ENCODE measurements around the gene FRMD4B. TPM values are rescaled to one million over a fixed set of nuclear protein-coding genes. Genes with fewer than 3 reads are reported as not detected.

FRMD4B gene
- total and polyA plus RNA-seq, 2 experiments from 2014 or later = 6.4 to 12.8 TPM

DNA sequence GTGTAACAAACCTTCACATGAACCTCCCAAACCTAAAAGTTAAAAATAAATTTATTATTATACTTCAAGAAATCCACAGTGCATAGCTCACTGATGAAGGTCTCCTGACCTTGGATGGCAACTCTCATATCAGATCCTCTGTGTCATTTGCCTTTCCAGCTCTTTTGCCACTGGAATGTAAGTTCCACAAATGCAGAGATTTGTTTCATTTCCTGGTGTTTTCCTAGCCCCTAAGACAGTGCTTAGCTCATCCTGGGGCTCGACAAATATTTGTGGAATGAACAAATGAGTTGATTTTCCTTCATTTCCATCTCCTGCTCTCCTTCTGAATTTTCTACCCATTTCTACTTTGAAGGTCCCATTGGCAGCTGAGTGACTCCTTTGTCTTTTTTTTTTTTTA, 56.0 kb downstream of the FRMD4B start:
- H3K4me1 ChIP-seq (ENCODE audit: insufficient read depth) = no peaks in the 10 kb centered on the region
- Mint-ChIP-seq H3K27me3 (ENCODE audit: insufficient read depth, low read depth, poor library complexity) (no peaks in the 10 kb centered on the region), H3K4me3 (no peak overlapping the region), H3K36me3 (ENCODE audit: low read depth) (no peaks in the 10 kb centered on the region; the same call in 2 of the 3 replicates), H3K27ac (no peak overlapping the region), H3K4me1 (peaks cover 7% of the 10 kb centered on the region; the same call in 2 of the 3 replicates), H3K9me3 (no peaks in the 10 kb centered on the region)
- no peak overlapping the region for H3K4me2 ChIP-seq
- no peak overlapping the region for H3K4me3 ChIP-seq
- H2AFZ ChIP-seq = no peak overlapping the region
- H3K27me3 ChIP-seq (ENCODE audit: insufficient read depth) = no peaks in the 10 kb centered on the region
- no peaks in the 10 kb centered on the region for H3K36me3 ChIP-seq (ENCODE audit: insufficient read depth)
- no peaks in the 10 kb centered on the region for H3F3A ChIP-seq (replicated peaks; ENCODE audit: low read depth)
- TF ChIP-seq POLR2AphosphoS5 (IDR thresholded peaks at IDR 0.05; ENCODE audit: low read depth) = no peak
- TF ChIP-seq, protein P1, sequence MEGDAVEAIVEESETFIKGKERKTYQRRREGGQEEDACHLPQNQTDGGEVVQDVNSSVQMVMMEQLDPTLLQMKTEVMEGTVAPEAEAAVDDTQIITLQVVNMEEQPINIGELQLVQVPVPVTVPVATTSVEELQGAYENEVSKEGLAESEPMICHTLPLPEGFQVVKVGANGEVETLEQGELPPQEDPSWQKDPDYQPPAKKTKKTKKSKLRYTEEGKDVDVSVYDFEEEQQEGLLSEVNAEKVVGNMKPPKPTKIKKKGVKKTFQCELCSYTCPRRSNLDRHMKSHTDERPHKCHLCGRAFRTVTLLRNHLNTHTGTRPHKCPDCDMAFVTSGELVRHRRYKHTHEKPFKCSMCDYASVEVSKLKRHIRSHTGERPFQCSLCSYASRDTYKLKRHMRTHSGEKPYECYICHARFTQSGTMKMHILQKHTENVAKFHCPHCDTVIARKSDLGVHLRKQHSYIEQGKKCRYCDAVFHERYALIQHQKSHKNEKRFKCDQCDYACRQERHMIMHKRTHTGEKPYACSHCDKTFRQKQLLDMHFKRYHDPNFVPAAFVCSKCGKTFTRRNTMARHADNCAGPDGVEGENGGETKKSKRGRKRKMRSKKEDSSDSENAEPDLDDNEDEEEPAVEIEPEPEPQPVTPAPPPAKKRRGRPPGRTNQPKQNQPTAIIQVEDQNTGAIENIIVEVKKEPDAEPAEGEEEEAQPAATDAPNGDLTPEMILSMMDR (conservative IDR thresholded peaks at IDR 0.05; ENCODE audit: low read depth in 2 of 2) = no peak
- no peak for TF ChIP-seq EZH2phosphoT487 (IDR thresholded peaks at IDR 0.05; ENCODE audit: unreplicated experiment)
- TF ChIP-seq, protein P2, sequence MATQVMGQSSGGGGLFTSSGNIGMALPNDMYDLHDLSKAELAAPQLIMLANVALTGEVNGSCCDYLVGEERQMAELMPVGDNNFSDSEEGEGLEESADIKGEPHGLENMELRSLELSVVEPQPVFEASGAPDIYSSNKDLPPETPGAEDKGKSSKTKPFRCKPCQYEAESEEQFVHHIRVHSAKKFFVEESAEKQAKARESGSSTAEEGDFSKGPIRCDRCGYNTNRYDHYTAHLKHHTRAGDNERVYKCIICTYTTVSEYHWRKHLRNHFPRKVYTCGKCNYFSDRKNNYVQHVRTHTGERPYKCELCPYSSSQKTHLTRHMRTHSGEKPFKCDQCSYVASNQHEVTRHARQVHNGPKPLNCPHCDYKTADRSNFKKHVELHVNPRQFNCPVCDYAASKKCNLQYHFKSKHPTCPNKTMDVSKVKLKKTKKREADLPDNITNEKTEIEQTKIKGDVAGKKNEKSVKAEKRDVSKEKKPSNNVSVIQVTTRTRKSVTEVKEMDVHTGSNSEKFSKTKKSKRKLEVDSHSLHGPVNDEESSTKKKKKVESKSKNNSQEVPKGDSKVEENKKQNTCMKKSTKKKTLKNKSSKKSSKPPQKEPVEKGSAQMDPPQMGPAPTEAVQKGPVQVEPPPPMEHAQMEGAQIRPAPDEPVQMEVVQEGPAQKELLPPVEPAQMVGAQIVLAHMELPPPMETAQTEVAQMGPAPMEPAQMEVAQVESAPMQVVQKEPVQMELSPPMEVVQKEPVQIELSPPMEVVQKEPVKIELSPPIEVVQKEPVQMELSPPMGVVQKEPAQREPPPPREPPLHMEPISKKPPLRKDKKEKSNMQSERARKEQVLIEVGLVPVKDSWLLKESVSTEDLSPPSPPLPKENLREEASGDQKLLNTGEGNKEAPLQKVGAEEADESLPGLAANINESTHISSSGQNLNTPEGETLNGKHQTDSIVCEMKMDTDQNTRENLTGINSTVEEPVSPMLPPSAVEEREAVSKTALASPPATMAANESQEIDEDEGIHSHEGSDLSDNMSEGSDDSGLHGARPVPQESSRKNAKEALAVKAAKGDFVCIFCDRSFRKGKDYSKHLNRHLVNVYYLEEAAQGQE (IDR thresholded peaks at IDR 0.05; ENCODE audit: unreplicated experiment) = no peak
- no peak for TF ChIP-seq CREB1 (CRISPR knock-in tag; IDR thresholded peaks at IDR 0.05; ENCODE audit: low read depth)
- no peak for TF ChIP-seq JUNB (IDR thresholded peaks at IDR 0.05; ENCODE audit: unreplicated experiment)
- TF ChIP-seq ZNF331 (CRISPR knock-in tag; IDR thresholded peaks at IDR 0.05; ENCODE audit: low read depth) = no peak
- TF ChIP-seq EZH2 (IDR thresholded peaks at IDR 0.05; ENCODE audit: low read depth, unreplicated experiment) = no peak
- TF ChIP-seq STAT1 (IDR thresholded peaks at IDR 0.05; ENCODE audit: unreplicated experiment) = no peak
- TF ChIP-seq, protein P3, sequence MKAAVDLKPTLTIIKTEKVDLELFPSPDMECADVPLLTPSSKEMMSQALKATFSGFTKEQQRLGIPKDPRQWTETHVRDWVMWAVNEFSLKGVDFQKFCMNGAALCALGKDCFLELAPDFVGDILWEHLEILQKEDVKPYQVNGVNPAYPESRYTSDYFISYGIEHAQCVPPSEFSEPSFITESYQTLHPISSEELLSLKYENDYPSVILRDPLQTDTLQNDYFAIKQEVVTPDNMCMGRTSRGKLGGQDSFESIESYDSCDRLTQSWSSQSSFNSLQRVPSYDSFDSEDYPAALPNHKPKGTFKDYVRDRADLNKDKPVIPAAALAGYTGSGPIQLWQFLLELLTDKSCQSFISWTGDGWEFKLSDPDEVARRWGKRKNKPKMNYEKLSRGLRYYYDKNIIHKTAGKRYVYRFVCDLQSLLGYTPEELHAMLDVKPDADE (IDR thresholded peaks at IDR 0.05) = no peak
- TF ChIP-seq ZNF114 (CRISPR knock-in tag; IDR thresholded peaks at IDR 0.05) = no peak
- no peak for TF ChIP-seq NANOG (IDR thresholded peaks at IDR 0.05; ENCODE audit: borderline replicate concordance)
- TF ChIP-seq, protein P4, sequence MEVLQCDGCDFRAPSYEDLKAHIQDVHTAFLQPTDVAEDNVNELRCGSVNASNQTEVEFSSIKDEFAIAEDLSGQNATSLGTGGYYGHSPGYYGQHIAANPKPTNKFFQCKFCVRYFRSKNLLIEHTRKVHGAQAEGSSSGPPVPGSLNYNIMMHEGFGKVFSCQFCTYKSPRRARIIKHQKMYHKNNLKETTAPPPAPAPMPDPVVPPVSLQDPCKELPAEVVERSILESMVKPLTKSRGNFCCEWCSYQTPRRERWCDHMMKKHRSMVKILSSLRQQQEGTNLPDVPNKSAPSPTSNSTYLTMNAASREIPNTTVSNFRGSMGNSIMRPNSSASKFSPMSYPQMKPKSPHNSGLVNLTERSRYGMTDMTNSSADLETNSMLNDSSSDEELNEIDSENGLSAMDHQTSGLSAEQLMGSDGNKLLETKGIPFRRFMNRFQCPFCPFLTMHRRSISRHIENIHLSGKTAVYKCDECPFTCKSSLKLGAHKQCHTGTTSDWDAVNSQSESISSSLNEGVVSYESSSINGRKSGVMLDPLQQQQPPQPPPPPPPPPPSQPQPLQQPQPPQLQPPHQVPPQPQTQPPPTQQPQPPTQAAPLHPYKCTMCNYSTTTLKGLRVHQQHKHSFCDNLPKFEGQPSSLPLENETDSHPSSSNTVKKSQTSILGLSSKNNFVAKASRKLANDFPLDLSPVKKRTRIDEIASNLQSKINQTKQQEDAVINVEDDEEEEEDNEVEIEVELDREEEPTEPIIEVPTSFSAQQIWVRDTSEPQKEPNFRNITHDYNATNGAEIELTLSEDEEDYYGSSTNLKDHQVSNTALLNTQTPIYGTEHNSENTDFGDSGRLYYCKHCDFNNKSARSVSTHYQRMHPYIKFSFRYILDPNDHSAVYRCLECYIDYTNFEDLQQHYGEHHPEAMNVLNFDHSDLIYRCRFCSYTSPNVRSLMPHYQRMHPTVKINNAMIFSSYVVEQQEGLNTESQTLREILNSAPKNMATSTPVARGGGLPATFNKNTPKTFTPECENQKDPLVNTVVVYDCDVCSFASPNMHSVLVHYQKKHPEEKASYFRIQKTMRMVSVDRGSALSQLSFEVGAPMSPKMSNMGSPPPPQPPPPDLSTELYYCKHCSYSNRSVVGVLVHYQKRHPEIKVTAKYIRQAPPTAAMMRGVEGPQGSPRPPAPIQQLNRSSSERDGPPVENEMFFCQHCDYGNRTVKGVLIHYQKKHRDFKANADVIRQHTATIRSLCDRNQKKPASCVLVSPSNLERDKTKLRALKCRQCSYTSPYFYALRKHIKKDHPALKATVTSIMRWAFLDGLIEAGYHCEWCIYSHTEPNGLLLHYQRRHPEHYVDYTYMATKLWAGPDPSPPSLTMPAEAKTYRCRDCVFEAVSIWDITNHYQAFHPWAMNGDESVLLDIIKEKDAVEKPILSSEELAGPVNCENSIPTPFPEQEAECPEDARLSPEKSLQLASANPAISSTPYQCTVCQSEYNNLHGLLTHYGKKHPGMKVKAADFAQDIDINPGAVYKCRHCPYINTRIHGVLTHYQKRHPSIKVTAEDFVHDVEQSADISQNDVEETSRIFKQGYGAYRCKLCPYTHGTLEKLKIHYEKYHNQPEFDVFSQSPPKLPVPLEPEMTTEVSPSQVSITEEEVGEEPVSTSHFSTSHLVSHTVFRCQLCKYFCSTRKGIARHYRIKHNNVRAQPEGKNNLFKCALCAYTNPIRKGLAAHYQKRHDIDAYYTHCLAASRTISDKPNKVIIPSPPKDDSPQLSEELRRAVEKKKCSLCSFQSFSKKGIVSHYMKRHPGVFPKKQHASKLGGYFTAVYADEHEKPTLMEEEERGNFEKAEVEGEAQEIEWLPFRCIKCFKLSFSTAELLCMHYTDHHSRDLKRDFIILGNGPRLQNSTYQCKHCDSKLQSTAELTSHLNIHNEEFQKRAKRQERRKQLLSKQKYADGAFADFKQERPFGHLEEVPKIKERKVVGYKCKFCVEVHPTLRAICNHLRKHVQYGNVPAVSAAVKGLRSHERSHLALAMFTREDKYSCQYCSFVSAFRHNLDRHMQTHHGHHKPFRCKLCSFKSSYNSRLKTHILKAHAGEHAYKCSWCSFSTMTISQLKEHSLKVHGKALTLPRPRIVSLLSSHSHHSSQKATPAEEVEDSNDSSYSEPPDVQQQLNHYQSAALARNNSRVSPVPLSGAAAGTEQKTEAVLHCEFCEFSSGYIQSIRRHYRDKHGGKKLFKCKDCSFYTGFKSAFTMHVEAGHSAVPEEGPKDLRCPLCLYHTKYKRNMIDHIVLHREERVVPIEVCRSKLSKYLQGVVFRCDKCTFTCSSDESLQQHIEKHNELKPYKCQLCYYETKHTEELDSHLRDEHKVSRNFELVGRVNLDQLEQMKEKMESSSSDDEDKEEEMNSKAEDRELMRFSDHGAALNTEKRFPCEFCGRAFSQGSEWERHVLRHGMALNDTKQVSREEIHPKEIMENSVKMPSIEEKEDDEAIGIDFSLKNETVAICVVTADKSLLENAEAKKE (CRISPR knock-in tag; IDR thresholded peaks at IDR 0.05) = no peak
- no peak for DNase-seq (ENCODE audit: low spot score)
- no peak for ATAC-seq
- no peaks in the 10 kb centered on the region for H3K9me2 ChIP-seq (ENCODE audit: insufficient read depth)
- H3K79me2 ChIP-seq (replicated peaks; ENCODE audit: insufficient read depth) = no peaks in the 10 kb centered on the region
- no peak overlapping the region for H3K27ac ChIP-seq (ENCODE audit: low read depth)
- no peaks in the 10 kb centered on the region for H4K20me1 ChIP-seq (replicated peaks; ENCODE audit: insufficient read depth)
